ENCODE measurements around the gene TCTN2. TPM values are rescaled to one million over a fixed set of nuclear protein-coding genes. Genes with fewer than 3 reads are reported as not detected.
A peak's percentile ranks its signal among the peaks of the same experiment; 100 is the strongest.

The TCTN2 gene
- total and polyA plus RNA-seq, 9 of the 15 experiments (the other 6 are each of a cell fraction or from before 2014, with no cell fraction given) = 0.58 to 5.5 (median 3.6) TPM

DNA sequence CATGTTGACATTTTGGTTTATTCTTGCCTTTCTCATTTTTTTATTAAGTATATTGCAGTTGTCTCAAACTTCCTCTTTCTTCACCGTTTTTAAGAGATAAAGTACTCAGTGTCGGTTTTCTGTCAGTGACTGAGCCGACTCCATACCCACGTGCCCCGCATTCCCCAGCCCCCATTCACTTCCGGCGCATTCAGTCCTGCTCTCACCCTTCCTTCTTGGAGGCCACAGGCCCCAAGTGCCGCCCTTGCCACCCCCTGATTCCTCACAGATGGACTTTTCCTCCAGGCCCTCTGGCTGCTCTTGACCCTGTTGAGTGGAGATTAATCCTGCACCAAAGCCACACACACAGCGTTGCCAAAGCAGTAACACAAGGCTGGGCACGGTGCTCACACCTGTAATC, 72.1 kb downstream of the TCTN2 start (continued):
- TF ChIP-seq TAF7 (tag; IDR thresholded peaks at IDR 0.05) (no peak), NR2C1 (IDR thresholded peaks at IDR 0.05) (peak; percentile 56), NR2C1 (tag; IDR thresholded peaks at IDR 0.05) (peak; percentile 70), ZNF133 (CRISPR knock-in tag; IDR thresholded peaks at IDR 0.05) (no peak), ELF2 (CRISPR knock-in tag; IDR thresholded peaks at IDR 0.05) (0 out of 2 replicates have a peak, but pooled peaks have one; percentile 31), SIN3B (IDR thresholded peaks at IDR 0.05; ENCODE audit: low read depth) (no peak), DMBX1 (CRISPR knock-in tag; IDR thresholded peaks at IDR 0.05; ENCODE audit: borderline replicate concordance) (no peak), TEAD2 (tag; IDR thresholded peaks at IDR 0.05) (no peak), FOXJ2 (tag; IDR thresholded peaks at IDR 0.05) (no peak), RBM17 (IDR thresholded peaks at IDR 0.05; ENCODE audit: borderline replicate concordance, low read depth, low read length) (no peak), NUFIP1 (IDR thresholded peaks at IDR 0.05; ENCODE audit: partially characterized antibody) (no peak), ZNF384 (IDR thresholded peaks at IDR 0.05; ENCODE audit: low read depth, low read length) (no peak), NEUROD1 (IDR thresholded peaks at IDR 0.05; ENCODE audit: borderline replicate concordance, low read depth, low read length, partially characterized antibody) (no peak), ZNF586 (CRISPR knock-in tag; conservative IDR thresholded peaks at IDR 0.05) (no peak), ASH1L (IDR thresholded peaks at IDR 0.05; ENCODE audit: borderline replicate concordance, low read depth, partially characterized antibody) (no peak), XRCC3 (IDR thresholded peaks at IDR 0.05) (no peak), ZNF134 (CRISPR knock-in tag; conservative IDR thresholded peaks at IDR 0.05) (no peak), KHSRP (IDR thresholded peaks at IDR 0.05) (no peak), NFE2 (IDR thresholded peaks at IDR 0.05; ENCODE audit: low read depth) (no peak), PCBP2 (IDR thresholded peaks at IDR 0.05; ENCODE audit: low read depth, low read length, poor library complexity, severe bottlenecking) (no peak), ZBTB1 (CRISPR knock-in tag; IDR thresholded peaks at IDR 0.05; ENCODE audit: borderline replicate concordance, low read depth) (no peak), PHB (CRISPR knock-in tag; IDR thresholded peaks at IDR 0.05) (no peak)
- TF ChIP-seq, protein P1, sequence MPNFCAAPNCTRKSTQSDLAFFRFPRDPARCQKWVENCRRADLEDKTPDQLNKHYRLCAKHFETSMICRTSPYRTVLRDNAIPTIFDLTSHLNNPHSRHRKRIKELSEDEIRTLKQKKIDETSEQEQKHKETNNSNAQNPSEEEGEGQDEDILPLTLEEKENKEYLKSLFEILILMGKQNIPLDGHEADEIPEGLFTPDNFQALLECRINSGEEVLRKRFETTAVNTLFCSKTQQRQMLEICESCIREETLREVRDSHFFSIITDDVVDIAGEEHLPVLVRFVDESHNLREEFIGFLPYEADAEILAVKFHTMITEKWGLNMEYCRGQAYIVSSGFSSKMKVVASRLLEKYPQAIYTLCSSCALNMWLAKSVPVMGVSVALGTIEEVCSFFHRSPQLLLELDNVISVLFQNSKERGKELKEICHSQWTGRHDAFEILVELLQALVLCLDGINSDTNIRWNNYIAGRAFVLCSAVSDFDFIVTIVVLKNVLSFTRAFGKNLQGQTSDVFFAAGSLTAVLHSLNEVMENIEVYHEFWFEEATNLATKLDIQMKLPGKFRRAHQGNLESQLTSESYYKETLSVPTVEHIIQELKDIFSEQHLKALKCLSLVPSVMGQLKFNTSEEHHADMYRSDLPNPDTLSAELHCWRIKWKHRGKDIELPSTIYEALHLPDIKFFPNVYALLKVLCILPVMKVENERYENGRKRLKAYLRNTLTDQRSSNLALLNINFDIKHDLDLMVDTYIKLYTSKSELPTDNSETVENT (CRISPR knock-in tag; IDR thresholded peaks at IDR 0.05) = no peak
- TF ChIP-seq, protein P2, sequence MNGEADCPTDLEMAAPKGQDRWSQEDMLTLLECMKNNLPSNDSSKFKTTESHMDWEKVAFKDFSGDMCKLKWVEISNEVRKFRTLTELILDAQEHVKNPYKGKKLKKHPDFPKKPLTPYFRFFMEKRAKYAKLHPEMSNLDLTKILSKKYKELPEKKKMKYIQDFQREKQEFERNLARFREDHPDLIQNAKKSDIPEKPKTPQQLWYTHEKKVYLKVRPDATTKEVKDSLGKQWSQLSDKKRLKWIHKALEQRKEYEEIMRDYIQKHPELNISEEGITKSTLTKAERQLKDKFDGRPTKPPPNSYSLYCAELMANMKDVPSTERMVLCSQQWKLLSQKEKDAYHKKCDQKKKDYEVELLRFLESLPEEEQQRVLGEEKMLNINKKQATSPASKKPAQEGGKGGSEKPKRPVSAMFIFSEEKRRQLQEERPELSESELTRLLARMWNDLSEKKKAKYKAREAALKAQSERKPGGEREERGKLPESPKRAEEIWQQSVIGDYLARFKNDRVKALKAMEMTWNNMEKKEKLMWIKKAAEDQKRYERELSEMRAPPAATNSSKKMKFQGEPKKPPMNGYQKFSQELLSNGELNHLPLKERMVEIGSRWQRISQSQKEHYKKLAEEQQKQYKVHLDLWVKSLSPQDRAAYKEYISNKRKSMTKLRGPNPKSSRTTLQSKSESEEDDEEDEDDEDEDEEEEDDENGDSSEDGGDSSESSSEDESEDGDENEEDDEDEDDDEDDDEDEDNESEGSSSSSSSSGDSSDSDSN (IDR thresholded peaks at IDR 0.05; ENCODE audit: borderline replicate concordance in 1 of 2, low read depth in 2 of 2, low read length in 2 of 2) = no peak
- TF ChIP-seq, protein P3, sequence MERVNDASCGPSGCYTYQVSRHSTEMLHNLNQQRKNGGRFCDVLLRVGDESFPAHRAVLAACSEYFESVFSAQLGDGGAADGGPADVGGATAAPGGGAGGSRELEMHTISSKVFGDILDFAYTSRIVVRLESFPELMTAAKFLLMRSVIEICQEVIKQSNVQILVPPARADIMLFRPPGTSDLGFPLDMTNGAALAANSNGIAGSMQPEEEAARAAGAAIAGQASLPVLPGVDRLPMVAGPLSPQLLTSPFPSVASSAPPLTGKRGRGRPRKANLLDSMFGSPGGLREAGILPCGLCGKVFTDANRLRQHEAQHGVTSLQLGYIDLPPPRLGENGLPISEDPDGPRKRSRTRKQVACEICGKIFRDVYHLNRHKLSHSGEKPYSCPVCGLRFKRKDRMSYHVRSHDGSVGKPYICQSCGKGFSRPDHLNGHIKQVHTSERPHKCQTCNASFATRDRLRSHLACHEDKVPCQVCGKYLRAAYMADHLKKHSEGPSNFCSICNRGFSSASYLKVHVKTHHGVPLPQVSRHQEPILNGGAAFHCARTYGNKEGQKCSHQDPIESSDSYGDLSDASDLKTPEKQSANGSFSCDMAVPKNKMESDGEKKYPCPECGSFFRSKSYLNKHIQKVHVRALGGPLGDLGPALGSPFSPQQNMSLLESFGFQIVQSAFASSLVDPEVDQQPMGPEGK (CRISPR knock-in tag; IDR thresholded peaks at IDR 0.05; ENCODE audit: borderline replicate concordance) = no peak

Measured in K562 (cell line).